HuH-7.5 (cell line): ENCODE results near the gene SLC25A48.

Experiments used
- DNase-seq: peaks from one replicate; pipeline ENCODE4 v3.0.0; 2011; ENCODE audit warnings: low spot score

Gene SLC25A48

GRCh38 chr5:135930029-135930948 lies 95.8 kb downstream of the SLC25A48 start:
- peak; percentile 53 for DNase-seq

- no peak for DNase-seq
These were observed 96.5 kb downstream of the SLC25A48 start for GRCh38 chr5:135930949-135931295.

GRCh38 chr5:135934939-135935338 lies 100.5 kb downstream of the SLC25A48 start:
- DNase-seq = no peak

GRCh38 chr5:135937245-135937911 lies 102.9 kb downstream of the SLC25A48 start:
- no peak for DNase-seq
